Raji (cell line): ENCODE data around the gene ADGRG6.

Experiments
- POLR2A ChIP-seq: IDR thresholded peaks from 2 replicates; pipeline ENCODE4 v1.6.1; 2011; ENCODE audit warnings: low read depth, low read length, control low read depth; ENCODE audit not compliant: insufficient read depth

Gene ADGRG6

DNA sequence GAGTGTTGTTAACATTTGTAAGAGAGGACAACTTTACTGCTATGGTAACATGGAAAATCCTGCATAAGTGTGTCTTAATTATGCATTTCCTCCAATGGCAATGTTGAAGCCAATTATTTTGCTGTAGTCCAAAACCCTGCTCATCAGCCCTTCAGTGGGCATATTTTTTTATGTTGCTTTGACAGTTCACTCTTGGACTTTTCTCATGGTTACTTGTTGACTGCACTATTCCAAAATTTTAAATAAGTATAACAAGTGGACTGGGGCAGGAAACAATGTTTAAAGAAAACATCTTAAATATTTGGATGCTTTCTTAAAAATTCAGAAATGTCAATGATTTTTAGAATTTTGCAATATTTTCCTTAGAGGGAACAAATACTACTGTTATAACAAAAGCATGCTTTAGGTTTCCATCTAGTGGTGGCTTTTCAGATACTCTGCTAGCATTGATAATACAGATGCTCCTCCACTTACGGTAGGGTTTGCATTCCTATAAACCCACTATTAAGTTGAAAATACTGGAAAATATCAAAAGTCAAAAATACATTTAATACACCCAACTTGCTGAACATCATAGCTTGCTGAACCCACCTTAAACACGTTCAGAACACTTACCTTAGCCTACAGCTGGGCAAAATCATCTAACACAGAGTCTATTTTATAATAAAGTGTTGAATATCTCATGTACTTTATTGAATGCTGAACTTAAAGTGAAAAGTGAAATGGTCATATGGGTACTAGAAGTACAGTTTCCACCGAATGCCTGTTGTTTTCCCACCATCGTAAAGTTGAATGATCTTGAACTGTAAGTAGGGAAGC lies 86.4 kb downstream of the ADGRG6 start:
- no peak for TF ChIP-seq POLR2A

DNA sequence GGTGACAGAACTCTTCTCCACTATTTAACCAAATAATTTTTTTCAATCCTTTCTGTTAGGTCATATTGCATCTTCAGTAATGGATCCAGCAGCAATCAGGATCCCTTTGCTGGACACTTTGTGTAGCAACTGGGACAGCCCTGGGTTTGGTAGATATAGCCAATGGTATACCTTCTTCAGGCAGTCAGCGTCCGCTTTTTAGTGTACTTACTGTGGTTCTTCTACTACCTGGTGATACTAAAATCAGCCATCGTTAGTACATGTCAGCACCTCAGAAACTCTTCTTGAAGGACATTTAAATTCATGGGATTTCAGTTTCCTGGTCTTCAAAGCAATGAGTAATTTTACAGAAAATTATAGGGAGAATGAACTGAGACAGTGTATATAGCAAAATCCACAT lies 93.5 kb downstream of the ADGRG6 start:
- no peak for TF ChIP-seq POLR2A

DNA sequence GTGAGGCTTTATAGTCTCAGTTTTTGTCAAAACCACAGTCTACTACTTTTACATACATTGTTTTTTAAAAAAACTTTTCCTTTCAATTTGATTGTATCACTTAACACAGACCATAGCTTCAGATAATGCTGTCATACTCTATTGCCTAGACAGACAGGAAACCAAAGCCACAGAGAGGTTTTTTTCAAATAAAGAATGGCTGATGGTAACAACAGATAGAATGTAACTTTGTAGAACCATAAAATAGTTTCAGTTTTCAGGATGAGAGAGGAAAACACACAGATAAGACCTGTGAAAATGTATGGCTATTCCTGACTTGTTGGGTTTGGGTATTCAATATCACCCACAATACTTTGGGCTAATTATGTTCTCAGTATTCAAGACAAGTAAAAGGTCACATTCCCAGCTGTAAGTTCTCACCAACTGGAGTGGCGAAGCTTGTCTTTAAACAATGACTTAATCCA lies 94.0 kb downstream of the ADGRG6 start:
- no peak for TF ChIP-seq POLR2A

DNA sequence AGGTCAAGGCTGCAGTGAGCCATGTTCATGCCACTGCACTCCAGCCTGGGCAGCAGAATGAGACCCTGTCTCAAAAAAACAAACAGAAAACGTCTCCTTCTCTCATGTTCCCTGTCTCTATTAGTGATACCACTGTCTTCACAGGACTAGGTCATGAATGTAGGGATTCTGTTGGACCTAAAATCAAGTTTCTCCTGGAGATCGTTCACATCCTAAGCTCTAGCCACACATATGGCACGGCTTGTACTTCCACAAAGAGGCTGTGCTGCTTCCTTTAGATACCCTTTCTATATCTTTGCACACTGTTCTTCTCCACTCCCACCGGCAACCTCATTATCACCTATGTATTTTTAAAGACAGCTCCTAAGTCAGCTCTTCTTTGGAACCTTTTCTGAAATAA lies 96.5 kb downstream of the ADGRG6 start:
- TF ChIP-seq POLR2A: no peak

DNA sequence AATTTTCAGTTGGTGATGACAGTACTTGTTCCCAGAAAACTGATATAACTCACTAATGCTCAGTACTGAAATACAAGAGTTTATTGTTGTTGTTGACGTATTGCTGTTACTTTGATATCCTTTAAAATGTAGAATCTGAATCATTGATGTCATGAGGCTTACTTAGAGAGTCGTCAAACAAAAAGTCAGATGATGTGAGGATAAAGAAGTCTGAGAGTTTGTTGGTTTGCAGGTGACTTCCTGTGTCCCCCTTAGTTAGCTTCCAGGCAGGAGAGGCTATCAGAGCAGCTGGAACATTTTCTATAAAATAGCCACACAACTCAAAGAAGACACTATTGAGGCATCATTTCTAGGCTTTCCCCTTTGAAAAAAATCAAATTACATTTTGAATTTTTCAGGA lies 97.9 kb downstream of the ADGRG6 start:
- TF ChIP-seq POLR2A: no peak

DNA sequence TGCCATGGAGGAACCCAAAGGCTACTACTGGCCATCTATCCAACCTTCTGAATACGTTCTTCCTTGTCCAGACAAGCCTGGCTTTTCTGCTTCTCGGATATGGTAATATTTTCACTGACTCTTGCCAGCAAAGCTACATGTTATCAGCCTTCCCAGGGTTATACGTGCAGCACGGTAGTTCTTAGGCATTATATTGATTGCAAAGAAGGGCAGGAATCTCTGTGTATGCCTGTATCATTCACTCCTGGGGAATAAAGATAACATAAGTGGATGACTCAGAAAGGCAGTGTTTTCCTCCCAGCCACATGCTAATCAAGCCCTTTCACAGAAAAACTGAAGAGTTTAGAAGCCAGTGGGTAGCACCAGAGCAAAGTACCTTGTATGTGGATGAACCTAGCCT lies 98.7 kb downstream of the ADGRG6 start:
- TF ChIP-seq POLR2A: no peak

DNA sequence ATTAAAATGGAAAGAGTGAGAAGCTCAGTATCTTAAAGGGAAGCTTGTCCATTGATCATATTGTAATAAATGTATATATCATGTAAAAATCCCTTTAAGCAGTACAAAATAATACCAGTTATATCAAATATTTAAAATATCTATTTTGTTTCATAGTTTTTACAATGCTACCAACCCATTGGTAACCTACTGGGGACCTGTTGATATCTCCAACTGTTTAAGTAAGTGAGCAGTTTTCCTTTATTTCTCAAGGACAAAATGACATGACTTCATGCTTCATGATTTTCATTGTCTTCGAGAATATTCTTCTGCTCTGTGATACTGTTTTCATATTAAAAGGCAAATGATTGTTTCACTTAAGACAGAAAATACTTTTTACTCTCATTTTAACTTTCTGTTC lies 100.0 kb downstream of the ADGRG6 start:
- TF ChIP-seq POLR2A: no peak

DNA sequence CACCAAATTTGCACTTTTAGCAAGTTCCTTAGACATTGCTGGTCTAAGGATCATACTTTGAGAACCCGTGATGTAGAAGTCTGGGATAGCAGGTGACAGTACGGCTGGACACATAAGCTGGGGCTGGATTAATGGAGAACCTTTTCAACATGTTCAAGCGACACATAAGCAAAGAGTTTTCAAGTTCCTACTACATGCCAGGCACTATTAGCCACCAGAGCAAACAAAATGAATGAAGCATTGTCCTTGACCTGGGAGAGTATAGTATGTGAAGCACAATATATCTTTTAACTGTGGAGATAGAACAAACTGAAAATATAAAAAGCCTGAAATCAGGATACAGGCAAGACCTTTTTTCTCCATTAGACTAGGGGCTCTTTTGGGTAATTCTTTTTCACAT lies 102.9 kb downstream of the ADGRG6 start:
- no peak for TF ChIP-seq POLR2A

DNA sequence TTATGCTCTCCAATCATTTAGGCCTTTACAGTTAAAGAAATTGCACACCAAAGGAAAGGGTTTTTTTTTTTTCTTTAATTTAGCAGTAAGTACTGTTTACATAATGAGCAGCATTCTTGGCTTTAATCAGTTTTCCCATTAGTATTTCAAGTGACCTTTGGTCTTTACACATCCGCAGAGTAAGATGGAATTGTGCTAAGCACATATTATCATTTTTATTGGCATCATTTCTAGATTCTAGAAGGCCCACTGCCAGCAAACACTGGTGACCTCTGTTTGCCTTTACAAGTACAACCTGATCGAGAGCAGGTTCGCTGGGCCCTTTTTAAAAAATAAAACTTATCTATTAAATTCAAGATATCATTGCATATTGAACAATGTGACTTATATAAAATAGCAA lies 104.3 kb downstream of the ADGRG6 start:
- TF ChIP-seq POLR2A: no peak

DNA sequence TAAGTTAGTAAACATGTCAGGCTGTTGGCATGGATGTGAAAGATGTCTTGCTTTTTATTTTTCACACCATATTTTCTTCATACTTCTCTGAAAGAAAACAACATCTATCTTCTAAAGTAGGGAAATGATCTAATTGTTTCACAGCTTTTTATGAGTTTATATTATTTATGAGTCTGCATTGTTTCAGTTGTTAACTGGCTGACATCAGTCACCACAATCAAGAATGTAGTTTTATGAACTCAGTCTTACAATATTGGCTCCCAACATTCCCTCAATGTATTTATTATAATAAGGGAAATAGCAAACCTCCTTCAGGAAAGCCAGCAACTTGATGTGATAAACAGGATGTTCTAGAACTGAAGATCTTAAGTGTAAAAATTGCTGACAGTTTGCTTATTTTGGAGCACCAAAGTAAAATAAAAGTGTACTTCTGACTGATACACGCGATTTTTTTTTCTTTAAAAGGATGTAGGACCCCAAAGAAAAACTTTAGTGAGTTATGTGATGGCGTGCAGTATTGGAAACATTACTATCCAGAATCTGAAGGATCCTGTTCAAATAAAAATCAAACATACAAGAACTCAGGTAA lies 106.0 kb downstream of the ADGRG6 start:
- TF ChIP-seq POLR2A: no peak

DNA sequence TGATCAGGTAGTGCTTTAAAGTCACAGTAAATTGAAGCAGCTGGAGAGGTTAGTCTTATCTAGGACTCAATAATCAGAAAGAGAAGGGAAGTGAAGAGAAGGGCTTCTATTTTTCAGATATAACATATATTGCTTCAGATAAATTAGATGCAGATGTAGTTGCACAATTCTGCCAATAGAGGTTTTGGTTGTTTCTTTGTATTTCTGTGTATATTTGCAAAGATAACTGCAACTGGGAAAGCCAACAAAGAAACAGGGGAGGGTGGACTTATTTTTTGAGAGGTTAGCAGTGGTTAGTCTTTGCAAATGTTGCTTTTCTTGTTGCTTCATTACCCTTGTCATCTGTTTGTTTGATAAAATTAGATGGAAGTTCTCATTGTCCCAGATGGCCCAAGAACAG lies 106.6 kb downstream of the ADGRG6 start:
- TF ChIP-seq POLR2A: no peak

DNA sequence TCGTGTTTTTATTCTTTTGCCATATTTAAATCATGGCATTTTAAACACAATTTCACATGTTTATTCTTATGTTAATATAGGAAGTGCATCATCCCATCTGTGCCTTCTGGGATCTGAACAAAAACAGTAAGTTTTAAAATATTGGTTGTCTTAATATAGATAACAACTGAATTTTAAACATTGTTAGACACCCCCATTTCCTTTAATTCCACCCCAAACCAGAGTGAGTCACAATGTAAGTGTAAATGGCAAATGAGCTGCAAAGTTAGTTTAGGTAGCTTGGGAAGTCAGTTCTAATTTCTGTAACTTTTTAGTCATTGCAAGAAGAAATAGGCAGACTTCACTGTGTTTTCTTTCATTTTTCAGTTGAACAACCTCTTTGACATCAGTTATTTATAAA lies 108.0 kb downstream of the ADGRG6 start:
- no peak for TF ChIP-seq POLR2A

DNA sequence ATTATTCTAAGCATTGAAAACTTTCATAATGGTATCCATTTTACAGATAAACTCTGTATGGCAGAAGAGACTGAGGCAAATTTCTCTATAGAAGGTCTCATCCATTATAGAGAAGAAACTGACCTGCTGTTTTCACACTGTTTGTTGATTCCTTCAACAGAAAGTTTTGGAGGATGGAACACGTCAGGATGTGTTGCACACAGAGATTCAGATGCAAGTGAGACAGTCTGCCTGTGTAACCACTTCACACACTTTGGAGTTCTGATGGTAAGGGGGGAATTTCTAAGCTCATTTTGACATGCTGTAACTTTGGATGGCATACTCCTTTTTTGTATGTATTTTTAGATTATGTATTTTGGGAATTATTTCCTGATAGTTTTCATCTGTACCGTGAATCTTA lies 109.3 kb downstream of the ADGRG6 start:
- TF ChIP-seq POLR2A: no peak

DNA sequence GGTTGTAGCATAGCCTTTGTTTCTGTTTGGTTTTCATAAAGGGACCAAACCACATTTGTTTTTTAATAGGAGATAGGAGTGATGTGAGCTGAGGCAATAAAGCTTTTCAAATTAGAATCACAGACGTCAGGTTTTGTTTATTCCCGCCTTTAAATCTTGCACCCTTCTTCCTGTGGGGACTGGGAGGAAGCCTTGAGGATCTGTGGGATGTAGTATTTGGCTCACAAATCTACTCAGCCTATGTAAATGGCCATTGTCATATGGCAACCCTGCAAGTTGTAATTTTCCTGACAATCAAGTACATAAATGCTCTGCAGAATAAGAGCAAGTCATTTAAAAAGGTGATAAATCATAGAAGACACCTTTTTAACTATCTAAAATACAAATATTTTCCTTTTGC lies 110.4 kb downstream of the ADGRG6 start:
- no peak for TF ChIP-seq POLR2A

DNA sequence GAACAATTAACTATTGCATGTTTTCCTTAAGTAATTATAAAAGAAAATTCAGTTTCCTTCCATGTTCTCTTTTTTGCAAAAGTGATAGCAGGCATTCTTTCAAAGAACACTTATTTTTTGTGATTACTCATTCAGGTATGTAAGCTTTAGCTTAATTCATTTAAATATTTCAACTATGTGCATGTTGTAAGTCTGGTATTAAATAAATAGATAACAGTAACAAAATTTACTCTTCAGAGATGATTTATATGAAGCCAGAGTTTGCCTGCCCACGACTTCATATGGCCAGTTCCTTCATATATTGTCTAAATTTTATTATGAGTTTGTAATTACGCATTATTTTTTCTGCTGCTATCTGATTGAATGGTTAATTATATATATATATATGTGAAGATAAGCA lies 110.9 kb downstream of the ADGRG6 start:
- no peak for TF ChIP-seq POLR2A

DNA sequence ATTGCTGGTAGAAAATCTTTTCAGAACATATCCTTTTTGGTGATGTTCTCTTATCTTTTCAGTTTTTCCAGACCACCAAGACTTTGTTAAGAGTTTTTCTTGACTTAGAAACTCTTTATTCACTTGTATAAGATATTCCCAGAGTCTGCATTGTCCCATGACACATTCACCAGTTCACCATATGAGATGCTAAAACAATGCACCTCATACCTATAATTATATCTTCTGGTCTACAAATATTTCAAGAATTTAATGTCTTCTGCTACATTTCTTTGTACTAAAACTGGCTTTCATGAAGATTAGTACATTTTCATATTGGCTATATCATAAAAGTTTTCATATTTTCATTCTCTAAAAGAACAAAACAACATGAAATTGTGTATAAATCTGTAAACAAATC lies 111.3 kb downstream of the ADGRG6 start:
- no peak for TF ChIP-seq POLR2A
